HUES6 (cell line): ENCODE data around the gene SFTA2.

ENCODE experiments used
- H3K27ac ChIP-seq: 2 replicates; pipeline ENCODE4 v1.7.0; 2013; ENCODE audit warnings: low read depth, mild to moderate bottlenecking, low read length, inconsistent platforms
- H3K27me3 ChIP-seq: 2 replicates; pipeline ENCODE4 v1.6.1; 2013; ENCODE audit warnings: low read length; ENCODE audit not compliant: control insufficient read depth, insufficient read depth
- H3K36me3 ChIP-seq: 2 replicates; pipeline ENCODE4 v1.6.1; 2013; ENCODE audit warnings: low read length; ENCODE audit not compliant: control insufficient read depth, insufficient read depth
- H3K4me1 ChIP-seq: 2 replicates; pipeline ENCODE4 v1.6.1; 2013; ENCODE audit warnings: low read length; ENCODE audit not compliant: control insufficient read depth, insufficient read depth
- H3K4me3 ChIP-seq: 2 replicates; pipeline ENCODE4 v1.5.1; 2013; ENCODE audit warnings: low read depth, low read length
- H3K9ac ChIP-seq: one replicate; pipeline ENCODE4 v1.6.1; 2013; ENCODE audit warnings: mild to moderate bottlenecking, low read length
- H3K9me3 ChIP-seq: 2 replicates; pipeline ENCODE4 v1.6.1; 2013; ENCODE audit warnings: low read depth, low read length; ENCODE audit not compliant: control insufficient read depth, insufficient read depth

Gene SFTA2

DNA sequence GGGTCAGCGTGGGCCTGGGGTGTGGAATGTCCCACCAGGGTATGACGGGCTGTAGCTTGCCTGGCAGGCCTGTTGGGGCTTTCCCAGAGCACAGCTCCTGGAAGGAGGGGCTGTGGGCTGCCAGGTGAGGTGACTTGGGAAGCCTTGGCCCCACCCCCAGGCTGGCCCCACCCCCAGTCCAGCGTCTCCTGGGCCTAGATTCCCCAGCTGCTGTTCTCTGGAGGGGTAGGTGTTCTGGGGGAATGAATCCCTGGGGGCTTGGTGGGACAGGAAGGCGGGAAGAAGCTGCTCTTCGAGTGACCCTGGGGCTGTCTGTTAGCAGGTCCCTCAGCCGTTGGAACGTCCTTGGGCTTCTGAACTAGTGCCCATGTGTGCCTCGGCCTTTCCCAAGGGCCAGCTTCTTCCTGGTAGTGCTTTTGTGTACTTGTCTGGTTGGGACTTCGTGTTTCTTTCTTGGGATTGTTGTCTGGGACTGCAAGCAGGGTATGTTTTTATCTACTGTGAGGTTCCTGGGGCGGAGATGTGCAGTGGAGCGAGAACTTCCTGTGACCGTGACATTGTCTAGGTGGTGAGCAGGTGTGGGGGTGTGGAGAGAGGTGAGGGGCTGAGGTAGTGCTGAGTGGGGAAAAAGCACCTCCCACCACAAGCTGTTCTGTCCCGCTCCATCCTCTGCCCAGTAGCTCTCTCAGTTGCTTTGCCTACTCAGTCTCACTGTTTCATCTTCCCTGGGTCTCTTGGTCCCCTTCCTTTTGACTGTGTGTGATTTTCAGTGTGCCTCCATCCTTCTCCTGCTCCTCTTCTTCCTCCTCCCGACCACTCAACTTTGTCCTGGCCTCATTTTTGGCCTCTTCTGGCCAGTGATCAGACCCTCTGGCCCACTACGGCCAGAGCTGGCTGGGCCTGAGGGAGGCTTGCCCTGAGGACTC lies 48.9 kb downstream of the SFTA2 start:
- peak overlapping the region; percentile 79 for H3K4me3 ChIP-seq
- H3K27ac ChIP-seq = peak overlapping the region; percentile 4; the same call in 1 of the 2 replicates
- no peaks in the 10 kb centered on the region for H3K27me3 ChIP-seq
- peak overlapping the region; percentile 85 for H3K9ac ChIP-seq
- no peaks in the 10 kb centered on the region for H3K9me3 ChIP-seq
- peaks cover 65% of the 10 kb centered on the region for H3K4me1 ChIP-seq
- H3K36me3 ChIP-seq = no peaks in the 10 kb centered on the region

GRCh38 chr6:30882204-30882758 lies 49.7 kb downstream of the SFTA2 start:
- Histone ChIP-seq H3K9me3 (no peaks in the 10 kb centered on the region), H3K27ac (no peak overlapping the region), H3K9ac (peak overlapping the region; percentile 12), H3K27me3 (no peaks in the 10 kb centered on the region), H3K36me3 (no peaks in the 10 kb centered on the region), H3K4me1 (peaks cover 68% of the 10 kb centered on the region), H3K4me3 (peak overlapping the region; percentile 79)

GRCh38 chr6:30881392-30882203 lies 50.4 kb downstream of the SFTA2 start:
- no peak overlapping the region for H3K27ac ChIP-seq
- H3K27me3 ChIP-seq = no peaks in the 10 kb centered on the region
- peak overlapping the region; percentile 79 for H3K4me3 ChIP-seq
- peak overlapping the region; percentile 12 for H3K9ac ChIP-seq
- peaks cover 67% of the 10 kb centered on the region for H3K4me1 ChIP-seq
- H3K9me3 ChIP-seq = no peaks in the 10 kb centered on the region
- H3K36me3 ChIP-seq = no peaks in the 10 kb centered on the region
